T-helper 1 cell treated with Interleukin-12 subunit alpha and Interleukin-12 subunit beta and Interleukin-4 antibody, amounts not matched to agents 30 μg/mL and 1 μg/mL, for 36 hours (primary cell): ENCODE measurements around the gene NOL7.

Experiments used
- H3K27ac Mint-ChIP-seq: one replicate; pipeline ENCODE4 v1.8.0; 2021; ENCODE audit warnings: mild to moderate bottlenecking, mixed read lengths
- H3K27me3 Mint-ChIP-seq: one replicate; pipeline ENCODE4 v1.8.0; 2021; ENCODE audit warnings: low read depth, mixed read lengths
- H3K36me3 Mint-ChIP-seq: one replicate; pipeline ENCODE4 v1.8.0; 2021; ENCODE audit warnings: low read depth, mixed read lengths
- H3K4me1 Mint-ChIP-seq: one replicate; pipeline ENCODE4 v1.8.0; 2021; ENCODE audit warnings: low read depth, mixed read lengths
- H3K4me3 Mint-ChIP-seq: one replicate; pipeline ENCODE4 v1.8.0; 2021; ENCODE audit warnings: mild to moderate bottlenecking, moderate library complexity, mixed read lengths
- H3K9me3 Mint-ChIP-seq: one replicate; pipeline ENCODE4 v1.8.0; 2021; ENCODE audit warnings: mixed read lengths

The NOL7 gene

DNA sequence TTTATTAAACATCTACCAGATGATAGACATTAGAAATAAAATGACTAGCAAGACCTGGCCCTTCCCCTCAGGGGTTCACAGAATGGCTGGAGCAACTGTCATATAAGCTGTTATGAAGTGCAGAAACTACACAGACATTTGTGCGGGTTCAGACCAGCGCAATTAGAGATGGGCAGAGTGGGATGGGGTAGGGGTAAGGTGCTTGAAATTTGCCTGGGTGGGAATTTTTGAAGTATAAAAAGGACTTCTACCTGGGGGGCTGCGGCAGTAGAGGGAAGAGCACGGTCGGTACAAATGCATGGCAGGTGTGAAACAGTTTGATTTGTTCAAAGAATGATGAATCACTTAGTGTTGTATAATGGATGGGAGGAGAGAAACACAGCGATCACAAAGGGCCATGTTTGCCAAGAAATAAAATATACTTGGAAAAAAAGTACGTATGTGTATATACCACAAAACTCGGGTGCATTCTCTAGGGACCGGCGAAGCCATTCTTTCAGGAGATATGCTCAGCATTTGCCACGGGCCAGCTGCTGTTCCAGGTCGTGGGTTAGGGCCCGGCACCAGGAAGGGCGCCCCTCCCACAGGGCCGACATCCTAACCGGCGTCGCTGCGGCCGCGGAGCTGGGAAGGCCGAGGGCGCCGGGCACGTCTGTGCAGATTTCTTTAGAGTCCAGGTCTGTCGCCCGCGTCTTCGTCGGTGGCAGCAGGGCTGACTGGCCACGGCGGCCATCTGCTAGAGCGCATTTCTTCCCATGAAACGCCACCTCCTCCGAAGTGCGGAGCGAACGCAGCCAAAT is 809 bp upstream of the NOL7 start:
- no peaks in the 10 kb centered on the region for H3K9me3 Mint-ChIP-seq
- peak overlapping the region; percentile 97 for H3K4me3 Mint-ChIP-seq
- peaks cover 44% of the 10 kb centered on the region for H3K4me1 Mint-ChIP-seq
- no peaks in the 10 kb centered on the region for H3K27me3 Mint-ChIP-seq
- peaks cover 27% of the 10 kb centered on the region for H3K36me3 Mint-ChIP-seq
- H3K27ac Mint-ChIP-seq: peak overlapping the region; percentile 96

DNA sequence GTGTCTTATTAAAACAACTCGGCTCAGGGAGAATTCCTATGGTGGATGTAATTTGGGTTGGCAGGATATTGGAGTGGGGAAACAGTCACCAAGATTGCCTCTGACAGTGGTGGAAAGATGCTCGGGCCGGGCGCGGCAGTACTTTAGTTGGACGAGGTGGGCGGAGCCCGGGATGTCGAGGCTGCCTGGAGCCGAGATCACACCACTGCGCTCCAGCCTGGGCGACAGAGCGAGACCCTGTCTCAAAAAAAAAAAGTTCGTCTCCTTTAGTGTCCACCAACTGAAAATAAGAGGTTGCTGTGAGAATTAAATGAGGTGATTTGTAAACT is 621 bp downstream of the NOL7 start:
- H3K4me1 Mint-ChIP-seq: peaks cover 44% of the 10 kb centered on the region
- H3K27me3 Mint-ChIP-seq: no peaks in the 10 kb centered on the region
- peak overlapping the region; percentile 97 for H3K4me3 Mint-ChIP-seq
- peaks cover 26% of the 10 kb centered on the region for H3K36me3 Mint-ChIP-seq
- no peaks in the 10 kb centered on the region for H3K9me3 Mint-ChIP-seq
- peak overlapping the region; percentile 96 for H3K27ac Mint-ChIP-seq

DNA sequence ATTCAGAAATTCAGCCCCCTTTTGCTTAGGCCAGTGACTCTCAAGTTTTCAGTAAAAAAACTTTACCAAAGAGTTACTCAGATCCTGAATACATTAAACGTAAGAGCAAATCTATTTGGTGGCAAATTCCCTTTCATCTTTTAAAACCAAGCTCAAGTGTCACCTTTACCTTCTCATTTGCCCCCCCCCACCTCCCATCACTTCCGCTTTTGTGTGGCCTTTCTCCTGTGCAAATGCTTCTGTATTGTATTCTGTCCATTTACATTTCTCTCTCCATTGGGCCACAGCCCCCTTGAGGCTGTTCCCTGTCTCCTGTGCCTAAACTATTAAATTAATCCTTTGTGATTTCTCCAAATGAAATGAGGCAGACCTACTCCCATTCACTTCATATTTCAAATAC is 1.9 kb downstream of the NOL7 start:
- H3K9me3 Mint-ChIP-seq: no peaks in the 10 kb centered on the region
- H3K4me1 Mint-ChIP-seq: peaks cover 36% of the 10 kb centered on the region
- H3K4me3 Mint-ChIP-seq: peak overlapping the region; percentile 97
- peaks cover 31% of the 10 kb centered on the region for H3K36me3 Mint-ChIP-seq
- no peaks in the 10 kb centered on the region for H3K27me3 Mint-ChIP-seq
- peak overlapping the region; percentile 64 for H3K27ac Mint-ChIP-seq

DNA sequence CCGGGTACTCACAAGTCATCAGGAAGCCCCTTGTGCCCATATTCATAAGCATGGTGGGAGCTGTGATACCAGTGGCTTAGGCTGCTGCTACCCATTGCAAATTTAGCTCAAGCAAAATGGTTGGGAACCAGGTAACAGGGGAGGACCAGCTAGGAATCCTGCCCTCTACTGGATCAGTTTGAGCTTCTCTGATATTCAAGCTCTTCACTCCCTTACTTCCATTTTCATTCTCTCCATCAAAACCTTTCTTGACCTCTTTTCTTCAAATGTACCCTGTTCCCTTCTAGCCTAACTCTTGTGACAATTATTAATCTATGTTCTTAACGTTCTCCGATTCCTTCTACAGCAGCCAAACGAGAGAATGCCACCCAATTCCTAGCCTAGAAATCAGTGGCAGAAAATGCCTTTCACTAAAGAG is 9.7 kb downstream of the NOL7 start:
- peaks cover 12% of the 10 kb centered on the region for H3K4me1 Mint-ChIP-seq
- no peaks in the 10 kb centered on the region for H3K9me3 Mint-ChIP-seq
- H3K27me3 Mint-ChIP-seq: no peaks in the 10 kb centered on the region
- H3K36me3 Mint-ChIP-seq: peaks cover 48% of the 10 kb centered on the region
- no peak overlapping the region for H3K4me3 Mint-ChIP-seq
- peak overlapping the region; percentile 7 for H3K27ac Mint-ChIP-seq

DNA sequence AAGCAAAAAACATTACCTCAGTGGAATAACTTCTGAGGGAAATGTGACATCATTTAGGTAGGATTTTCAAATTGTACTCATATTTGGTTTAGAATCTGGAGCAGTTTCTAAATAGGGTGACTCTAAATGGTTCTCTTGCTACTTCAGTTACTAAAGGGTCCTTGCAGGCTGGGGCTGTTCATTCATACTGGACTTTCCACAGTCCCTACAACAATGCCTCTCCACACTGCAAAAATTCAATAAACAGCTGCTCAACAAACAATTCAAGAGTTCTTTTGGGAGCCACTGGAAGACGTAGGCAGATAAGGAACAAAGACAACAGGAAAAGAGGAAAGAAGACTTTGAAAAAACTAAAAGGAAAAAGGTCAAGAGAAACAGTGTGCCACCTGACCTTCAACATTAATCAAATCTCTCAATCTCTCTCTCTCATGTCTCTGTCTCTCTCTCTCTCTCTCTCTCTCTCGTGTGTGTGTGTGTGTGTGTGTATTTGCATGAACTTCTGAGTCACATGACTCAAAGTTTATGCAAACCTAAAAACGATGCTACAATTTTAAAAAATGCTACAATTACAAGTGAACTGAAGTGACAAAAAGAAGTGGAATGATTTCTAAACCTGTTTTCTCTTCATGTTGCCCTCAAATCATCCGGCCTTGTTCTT is 14.5 kb downstream of the NOL7 start:
- Mint-ChIP-seq H3K9me3 (no peaks in the 10 kb centered on the region), H3K4me3 (no peak overlapping the region), H3K4me1 (peaks cover 16% of the 10 kb centered on the region), H3K36me3 (peaks cover 41% of the 10 kb centered on the region), H3K27me3 (no peaks in the 10 kb centered on the region), H3K27ac (peak overlapping the region; percentile 3)

DNA sequence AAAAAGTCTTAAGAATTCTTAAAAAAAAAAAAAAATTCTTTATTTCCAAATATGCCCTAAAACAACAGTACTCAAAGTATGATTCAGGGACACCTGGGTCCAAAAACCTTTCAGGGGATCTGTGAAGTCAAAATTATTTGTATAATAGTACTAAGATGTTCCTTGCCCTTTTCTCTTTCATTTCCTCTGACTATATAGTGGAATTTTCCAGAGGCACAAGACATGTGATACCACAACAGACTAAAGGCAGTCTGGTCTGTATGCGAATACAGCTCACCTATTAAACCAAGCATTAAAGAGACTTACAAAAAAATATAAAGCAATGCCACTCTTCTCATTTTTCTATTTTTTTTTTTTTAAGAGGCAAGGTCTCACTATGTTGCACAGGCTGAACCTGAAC is 15.4 kb downstream of the NOL7 start:
- H3K27ac Mint-ChIP-seq: no peak overlapping the region
- H3K36me3 Mint-ChIP-seq: peaks cover 41% of the 10 kb centered on the region

DNA sequence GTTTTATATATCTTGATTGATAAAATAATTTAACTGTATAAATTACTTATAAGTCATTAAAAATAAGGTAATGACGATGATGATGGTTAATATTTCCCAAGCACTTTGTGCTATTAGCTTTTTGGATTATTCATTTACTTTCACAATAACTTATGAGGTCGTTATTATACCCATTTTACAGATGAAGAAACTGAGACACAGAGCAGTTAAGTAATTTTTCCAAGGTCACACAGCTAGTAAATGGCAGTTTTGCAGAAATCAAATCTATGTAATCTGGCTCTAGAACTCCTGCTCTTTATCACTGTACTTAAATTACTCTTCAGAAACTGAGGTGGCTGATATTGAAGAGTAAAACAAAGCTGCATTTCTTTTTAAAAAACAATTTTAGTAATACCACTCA is 18.2 kb downstream of the NOL7 start:
- no peaks in the 10 kb centered on the region for H3K9me3 Mint-ChIP-seq
- no peaks in the 10 kb centered on the region for H3K27me3 Mint-ChIP-seq
- no peak overlapping the region for H3K4me3 Mint-ChIP-seq
- peaks cover 29% of the 10 kb centered on the region for H3K4me1 Mint-ChIP-seq
- H3K36me3 Mint-ChIP-seq: peaks cover 48% of the 10 kb centered on the region
- H3K27ac Mint-ChIP-seq: no peak overlapping the region

More for the DNA sequence above, 15.4 kb downstream of the NOL7 start:
- Mint-ChIP-seq H3K27me3 (no peaks in the 10 kb centered on the region), H3K9me3 (no peaks in the 10 kb centered on the region), H3K4me3 (no peak overlapping the region), H3K4me1 (peaks cover 9% of the 10 kb centered on the region)

DNA sequence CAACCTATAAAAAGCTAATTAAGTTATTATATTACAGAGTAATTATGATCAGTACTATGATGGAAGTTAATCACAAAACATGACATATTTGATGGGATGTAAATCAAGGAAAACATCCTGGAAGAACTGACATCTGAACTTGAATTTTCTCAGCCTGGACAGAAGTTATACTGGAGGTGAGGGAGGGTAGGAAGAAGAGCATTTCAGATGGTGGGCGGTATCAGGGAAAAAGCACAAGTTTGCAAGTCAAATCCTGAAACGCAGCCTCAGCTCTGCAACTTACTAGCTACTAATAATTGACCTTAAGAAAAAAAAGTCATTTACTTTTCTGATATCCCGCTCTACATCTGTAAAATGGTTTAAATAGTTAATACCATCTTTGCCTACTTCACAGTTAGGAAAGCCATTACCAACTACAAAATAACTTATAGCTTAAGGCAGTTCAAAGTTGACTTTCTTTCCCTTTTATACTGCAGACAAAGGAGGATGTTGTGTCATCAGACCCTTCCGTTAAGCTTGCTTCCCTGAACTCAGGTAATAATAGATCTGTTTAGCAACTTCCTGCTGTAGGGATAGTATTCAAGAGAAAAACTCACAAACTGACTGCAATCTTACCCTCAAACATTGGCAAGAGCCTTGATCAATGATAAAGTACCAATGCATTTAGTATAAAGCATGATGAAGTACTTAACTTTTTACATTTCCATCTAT is 21.0 kb downstream of the NOL7 start:
- Mint-ChIP-seq H3K27me3 (no peaks in the 10 kb centered on the region), H3K4me3 (peak overlapping the region; percentile 40), H3K4me1 (peaks cover 25% of the 10 kb centered on the region), H3K36me3 (peaks cover 48% of the 10 kb centered on the region), H3K27ac (peak overlapping the region; percentile 28), H3K9me3 (no peaks in the 10 kb centered on the region)

DNA sequence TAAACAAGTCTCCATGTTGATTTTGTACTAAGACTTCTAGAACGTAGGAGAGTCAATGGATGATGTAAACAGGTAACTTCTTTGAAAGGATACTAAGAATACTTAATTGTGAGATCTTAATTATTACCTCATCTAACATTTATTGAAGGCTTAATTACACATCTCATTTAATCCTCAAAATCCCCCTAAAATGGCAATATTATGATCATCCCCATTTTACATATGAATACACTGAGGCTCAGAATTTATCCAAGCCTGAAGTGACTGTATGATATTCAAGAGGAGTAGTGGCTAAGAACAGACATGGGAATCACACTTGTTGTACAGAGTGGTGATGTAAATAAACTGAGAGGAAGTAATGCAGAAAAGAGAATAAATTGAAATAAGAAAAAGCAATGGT is 22.9 kb downstream of the NOL7 start:
- peaks cover 39% of the 10 kb centered on the region for H3K36me3 Mint-ChIP-seq
- H3K9me3 Mint-ChIP-seq: no peaks in the 10 kb centered on the region
- peaks cover 22% of the 10 kb centered on the region for H3K4me1 Mint-ChIP-seq
- H3K4me3 Mint-ChIP-seq: no peak overlapping the region
- H3K27ac Mint-ChIP-seq: no peak overlapping the region
- no peaks in the 10 kb centered on the region for H3K27me3 Mint-ChIP-seq

DNA sequence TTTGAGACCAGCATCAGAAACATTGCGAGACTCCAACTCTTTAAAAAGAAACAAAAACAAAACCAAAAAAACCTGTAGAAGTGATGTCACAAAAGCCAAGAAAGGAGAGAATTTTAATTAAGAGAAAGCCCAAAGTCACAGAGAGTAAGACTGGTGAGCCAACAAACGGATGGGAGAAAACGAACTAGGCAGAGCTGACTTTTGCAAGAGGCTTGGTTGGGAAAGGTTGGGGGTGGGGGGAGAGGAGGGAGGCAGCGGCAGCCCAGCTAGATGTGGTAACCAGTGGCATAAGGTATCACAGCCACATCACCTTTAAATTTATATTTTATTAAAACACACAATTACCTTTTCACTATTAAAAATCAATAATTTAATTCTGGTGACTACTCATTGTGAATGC is 23.5 kb downstream of the NOL7 start:
- Mint-ChIP-seq H3K4me1 (peaks cover 25% of the 10 kb centered on the region), H3K27me3 (no peaks in the 10 kb centered on the region), H3K4me3 (no peak overlapping the region), H3K36me3 (peaks cover 45% of the 10 kb centered on the region), H3K9me3 (no peaks in the 10 kb centered on the region), H3K27ac (no peak overlapping the region)

DNA sequence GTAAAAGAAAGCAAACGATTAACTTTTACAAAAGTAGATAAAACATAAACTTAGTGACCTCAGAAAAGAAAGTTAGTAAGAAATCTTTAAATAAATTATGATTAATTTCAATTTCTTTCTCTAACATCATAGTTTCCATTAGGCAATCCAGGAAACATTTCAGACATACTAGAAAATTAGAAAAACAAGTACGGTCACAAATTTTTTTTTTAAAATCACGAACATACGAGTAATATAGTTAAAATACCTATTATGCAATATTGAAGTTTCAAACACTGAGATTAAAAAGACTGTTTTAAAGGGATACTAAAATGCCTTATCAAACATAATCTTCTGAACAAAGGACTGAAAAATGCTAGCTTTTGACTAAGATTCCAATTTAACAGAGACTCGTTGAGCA is 26.2 kb downstream of the NOL7 start:
- peaks cover 19% of the 10 kb centered on the region for H3K4me1 Mint-ChIP-seq
- H3K27ac Mint-ChIP-seq: no peak overlapping the region
- no peaks in the 10 kb centered on the region for H3K9me3 Mint-ChIP-seq
- peaks cover 38% of the 10 kb centered on the region for H3K36me3 Mint-ChIP-seq
- H3K27me3 Mint-ChIP-seq: no peaks in the 10 kb centered on the region
- H3K4me3 Mint-ChIP-seq: no peak overlapping the region

DNA sequence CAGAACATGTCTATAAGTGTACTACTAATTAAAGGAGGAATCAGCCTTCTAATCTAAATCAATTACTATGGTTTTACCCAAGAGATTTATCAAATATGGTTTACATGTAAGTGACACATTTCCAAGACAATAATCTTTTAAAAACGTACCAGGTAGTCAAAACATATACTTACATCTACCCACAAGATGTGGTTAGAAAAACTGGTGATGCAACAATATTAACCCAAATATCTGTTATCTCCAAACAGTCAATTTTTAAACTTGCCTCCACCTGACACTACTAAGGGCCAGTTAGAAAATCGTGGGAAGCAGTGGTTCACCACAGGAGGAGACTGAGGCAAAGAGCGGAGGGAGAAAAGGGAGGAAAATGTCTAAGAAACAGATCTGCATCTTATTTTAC is 28.0 kb downstream of the NOL7 start:
- H3K9me3 Mint-ChIP-seq: no peaks in the 10 kb centered on the region
- H3K4me1 Mint-ChIP-seq: peaks cover 10% of the 10 kb centered on the region
- H3K4me3 Mint-ChIP-seq: no peak overlapping the region
- H3K36me3 Mint-ChIP-seq: peaks cover 31% of the 10 kb centered on the region
- H3K27me3 Mint-ChIP-seq: no peaks in the 10 kb centered on the region
- no peak overlapping the region for H3K27ac Mint-ChIP-seq

DNA sequence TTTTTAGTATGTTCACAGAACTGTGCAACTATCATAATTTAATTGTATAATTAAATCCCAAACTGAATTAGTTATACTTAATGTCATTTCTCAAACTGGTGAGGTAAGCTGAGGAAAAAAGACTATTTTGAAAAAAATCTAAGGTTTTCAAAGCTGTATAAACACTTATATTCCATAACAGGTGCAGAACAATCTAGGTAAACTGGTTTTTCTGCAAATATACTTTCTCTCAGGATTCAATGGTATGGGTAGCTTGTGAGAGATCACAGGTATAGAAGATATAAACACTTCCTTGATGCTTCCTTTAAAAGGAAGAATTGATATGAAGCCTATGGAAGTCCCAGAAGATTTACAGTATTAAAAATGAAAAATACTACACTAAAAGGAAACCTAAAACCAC is 33.7 kb downstream of the NOL7 start:
- no peak overlapping the region for H3K4me3 Mint-ChIP-seq
- H3K27ac Mint-ChIP-seq: no peak overlapping the region
- peaks cover 10% of the 10 kb centered on the region for H3K4me1 Mint-ChIP-seq

DNA sequence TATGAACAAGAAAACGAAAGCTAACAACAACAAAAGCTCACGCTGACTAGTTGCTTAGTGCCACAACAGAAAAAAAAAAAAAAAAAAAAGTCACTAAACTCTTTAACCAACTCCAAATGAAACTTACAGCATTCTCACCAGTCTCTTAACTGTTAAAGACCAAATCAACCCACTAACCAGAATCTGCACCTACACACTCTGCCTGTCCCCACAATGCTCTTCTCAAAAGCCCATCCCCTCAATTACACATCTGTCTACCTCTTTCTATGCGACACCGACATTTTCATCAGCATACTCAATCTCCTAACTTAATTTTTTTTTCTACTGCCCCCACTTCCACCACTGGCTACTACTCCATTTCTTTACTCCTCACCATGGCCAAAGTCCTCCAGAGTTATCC is 34.3 kb downstream of the NOL7 start:
- H3K4me1 Mint-ChIP-seq: peaks cover 10% of the 10 kb centered on the region
- H3K36me3 Mint-ChIP-seq: peaks cover 22% of the 10 kb centered on the region
- no peaks in the 10 kb centered on the region for H3K9me3 Mint-ChIP-seq
- H3K27ac Mint-ChIP-seq: no peak overlapping the region
- no peak overlapping the region for H3K4me3 Mint-ChIP-seq
- H3K27me3 Mint-ChIP-seq: no peaks in the 10 kb centered on the region

More for the DNA sequence above, 33.7 kb downstream of the NOL7 start:
- Mint-ChIP-seq H3K9me3 (no peaks in the 10 kb centered on the region), H3K36me3 (peaks cover 22% of the 10 kb centered on the region), H3K27me3 (no peaks in the 10 kb centered on the region)

DNA sequence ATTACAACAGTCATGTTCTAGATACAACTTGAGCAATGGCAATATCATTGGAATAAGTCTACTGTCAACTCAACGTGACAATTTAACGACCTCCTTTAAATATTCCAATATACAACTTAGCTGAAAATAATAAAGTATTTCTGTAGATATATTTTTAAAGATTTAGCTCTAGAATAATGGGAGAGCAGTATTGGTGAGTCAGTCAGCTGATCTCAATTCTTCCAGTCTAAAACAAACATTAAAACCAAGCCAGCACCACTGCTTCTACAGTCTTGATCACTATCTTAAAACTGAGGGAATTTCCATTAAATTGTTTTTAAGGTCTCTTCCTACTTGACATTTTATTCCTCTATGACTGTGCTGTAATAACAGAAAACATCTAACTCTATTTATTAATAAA is 38.2 kb downstream of the NOL7 start:
- H3K27me3 Mint-ChIP-seq: no peaks in the 10 kb centered on the region
- peaks cover 20% of the 10 kb centered on the region for H3K36me3 Mint-ChIP-seq
- H3K9me3 Mint-ChIP-seq: no peaks in the 10 kb centered on the region
- no peak overlapping the region for H3K4me3 Mint-ChIP-seq
- no peak overlapping the region for H3K27ac Mint-ChIP-seq
- peaks cover 14% of the 10 kb centered on the region for H3K4me1 Mint-ChIP-seq
